ENCODE data around the gene RAP1GAP.
"Not testable (repeated sequence)": the region's sequence is repeated elsewhere in the genome, so short reads cannot be mapped to it uniquely, and the experiment has no call there.

Gene RAP1GAP

DNA sequence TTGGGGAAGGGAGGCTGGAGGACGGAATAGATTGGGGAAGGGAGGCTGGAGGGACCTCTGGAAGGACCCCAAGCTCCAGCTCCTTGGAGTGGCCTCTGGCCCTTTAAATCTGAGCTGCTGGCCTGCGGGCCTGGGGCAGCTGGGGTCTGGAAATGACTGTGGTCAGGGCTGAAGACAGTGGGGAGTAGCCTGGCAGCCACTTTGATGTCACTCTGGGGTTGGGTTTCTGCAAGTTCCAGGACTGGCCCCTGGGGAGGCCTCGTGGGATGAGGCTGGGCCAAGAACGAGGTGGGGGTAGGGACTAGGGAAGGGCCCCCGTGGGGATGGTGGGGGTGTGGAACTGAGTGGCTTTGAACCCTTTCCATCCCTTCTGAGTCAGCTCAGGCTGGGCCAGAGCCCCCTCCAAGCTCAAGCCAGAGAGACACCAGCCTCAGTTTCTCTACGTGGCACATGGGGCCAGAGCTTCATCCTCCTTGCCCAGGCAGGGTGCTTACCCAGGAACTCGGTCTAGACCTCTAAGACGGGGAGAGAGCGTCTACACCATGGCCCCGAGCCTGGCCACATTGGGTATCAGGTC, 100.3 kb downstream of the RAP1GAP start:
- TF ChIP-seq, protein P1, sequence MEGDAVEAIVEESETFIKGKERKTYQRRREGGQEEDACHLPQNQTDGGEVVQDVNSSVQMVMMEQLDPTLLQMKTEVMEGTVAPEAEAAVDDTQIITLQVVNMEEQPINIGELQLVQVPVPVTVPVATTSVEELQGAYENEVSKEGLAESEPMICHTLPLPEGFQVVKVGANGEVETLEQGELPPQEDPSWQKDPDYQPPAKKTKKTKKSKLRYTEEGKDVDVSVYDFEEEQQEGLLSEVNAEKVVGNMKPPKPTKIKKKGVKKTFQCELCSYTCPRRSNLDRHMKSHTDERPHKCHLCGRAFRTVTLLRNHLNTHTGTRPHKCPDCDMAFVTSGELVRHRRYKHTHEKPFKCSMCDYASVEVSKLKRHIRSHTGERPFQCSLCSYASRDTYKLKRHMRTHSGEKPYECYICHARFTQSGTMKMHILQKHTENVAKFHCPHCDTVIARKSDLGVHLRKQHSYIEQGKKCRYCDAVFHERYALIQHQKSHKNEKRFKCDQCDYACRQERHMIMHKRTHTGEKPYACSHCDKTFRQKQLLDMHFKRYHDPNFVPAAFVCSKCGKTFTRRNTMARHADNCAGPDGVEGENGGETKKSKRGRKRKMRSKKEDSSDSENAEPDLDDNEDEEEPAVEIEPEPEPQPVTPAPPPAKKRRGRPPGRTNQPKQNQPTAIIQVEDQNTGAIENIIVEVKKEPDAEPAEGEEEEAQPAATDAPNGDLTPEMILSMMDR (conservative IDR thresholded peaks at IDR 0.05; ENCODE audit: control insufficient read depth, insufficient read depth, low read depth, low read length), result no peak
- no peak overlapping the region for H3K4me3 ChIP-seq (ENCODE audit: control insufficient read depth, low read depth, low read length)
- DNase-seq (ENCODE audit: low read depth), result peak; percentile 25

- no peak overlapping the region for H3K4me3 ChIP-seq (ENCODE audit: control insufficient read depth, low read depth, low read length)
- DNase-seq (ENCODE audit: low read depth), result peak; percentile 32
- TF ChIP-seq, protein P1 (conservative IDR thresholded peaks at IDR 0.05; ENCODE audit: control insufficient read depth, insufficient read depth, low read depth, low read length), result no peak
Measured at GRCh38 chr1:21568006-21568746, 101.0 kb downstream of the RAP1GAP start.

DNA sequence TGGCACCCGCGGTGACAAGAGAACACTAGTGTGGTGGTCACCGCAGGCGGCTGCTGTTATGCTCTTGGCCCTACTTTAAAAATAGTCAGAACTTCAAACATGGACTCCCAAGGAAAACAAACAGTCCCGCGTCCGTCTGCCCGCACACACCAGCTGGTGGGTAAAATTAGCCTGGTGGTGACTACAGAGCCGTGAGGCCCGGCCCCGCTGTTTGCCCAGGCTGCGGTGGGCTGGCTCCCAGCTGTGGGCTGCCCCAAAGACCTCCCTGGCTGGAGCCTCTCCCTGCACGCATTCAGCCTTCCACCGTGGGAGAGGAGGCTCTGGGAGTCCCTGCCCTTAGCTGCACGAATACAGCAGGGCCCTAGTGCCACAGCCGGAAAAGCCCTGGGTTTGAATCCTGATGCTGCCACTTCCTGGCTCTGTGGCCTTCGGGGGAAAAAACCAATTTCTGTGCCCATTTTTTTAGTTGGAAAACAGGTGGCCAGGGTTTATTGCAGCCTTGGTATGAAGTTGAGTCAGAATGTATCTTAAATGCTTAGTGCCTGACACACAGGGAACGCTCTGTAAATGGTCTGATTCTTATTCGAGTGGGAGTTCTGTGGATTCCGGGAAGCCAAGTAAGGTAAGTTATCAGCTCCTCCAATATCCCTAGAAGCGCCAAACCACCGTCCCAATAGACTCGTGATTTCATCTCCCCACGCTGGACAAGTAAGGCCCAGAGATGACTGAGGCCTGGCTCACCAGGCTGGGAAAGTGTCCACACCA, 101.7 kb downstream of the RAP1GAP start:
- H3K4me3 ChIP-seq (ENCODE audit: control insufficient read depth, low read depth, low read length), result no peak overlapping the region
- peak; percentile 93 for DNase-seq (ENCODE audit: low read depth)
- TF ChIP-seq, protein P1 (conservative IDR thresholded peaks at IDR 0.05; ENCODE audit: control insufficient read depth, insufficient read depth, low read depth, low read length), result no peak

- DNase-seq (ENCODE audit: low read depth); H3K4me3 ChIP-seq (ENCODE audit: control insufficient read depth, low read depth, low read length): not testable (repeated sequence)
Measured at GRCh38 chr1:21566361-21566760, 102.8 kb downstream of the RAP1GAP start.

GRCh38 chr1:21565285-21565684, 103.9 kb downstream of the RAP1GAP start:
- DNase-seq (ENCODE audit: low read depth), result no peak
- no peak overlapping the region for H3K4me3 ChIP-seq (ENCODE audit: control insufficient read depth, low read depth, low read length)
- TF ChIP-seq, protein P1 (conservative IDR thresholded peaks at IDR 0.05; ENCODE audit: control insufficient read depth, insufficient read depth, low read depth, low read length), result no peak

GRCh38 chr1:21564521-21565095, 104.5 kb downstream of the RAP1GAP start:
- TF ChIP-seq, protein P1 (conservative IDR thresholded peaks at IDR 0.05; ENCODE audit: control insufficient read depth, insufficient read depth, low read depth, low read length), result no peak
- DNase-seq (ENCODE audit: low read depth), result peak; percentile 44
- no peak overlapping the region for H3K4me3 ChIP-seq (ENCODE audit: control insufficient read depth, low read depth, low read length)

DNA sequence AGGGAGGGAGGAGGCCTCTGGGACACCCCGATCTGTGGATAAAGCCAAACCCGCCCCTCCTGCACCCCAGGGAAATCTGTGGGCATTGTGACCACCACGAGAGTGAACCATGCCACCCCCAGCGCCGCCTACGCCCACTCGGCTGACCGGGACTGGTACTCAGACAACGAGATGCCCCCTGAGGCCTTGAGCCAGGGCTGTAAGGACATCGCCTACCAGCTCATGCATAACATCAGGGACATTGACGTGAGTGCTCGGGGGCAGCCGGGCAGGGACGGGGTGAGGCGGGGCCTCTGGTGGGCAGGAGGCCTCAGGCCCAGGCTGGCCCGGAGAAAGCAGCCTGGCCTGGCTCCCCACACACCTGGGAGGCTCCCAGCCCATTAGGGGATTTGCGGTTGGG, 105.2 kb downstream of the RAP1GAP start:
- no peak overlapping the region for H3K4me3 ChIP-seq (ENCODE audit: control insufficient read depth, low read depth, low read length)
- no peak for DNase-seq (ENCODE audit: low read depth)
- TF ChIP-seq, protein P1 (conservative IDR thresholded peaks at IDR 0.05; ENCODE audit: control insufficient read depth, insufficient read depth, low read depth, low read length), result no peak
